NCI-H226 (cell line): ENCODE results near the gene KIF21B.

Source experiments
- DNase-seq: peaks from one replicate; pipeline ENCODE4 v3.0.0-alpha.2; 2015

Gene KIF21B

GRCh38 chr1:201048521-201048920 lies 25.0 kb upstream of the KIF21B start:
- no peak for DNase-seq

DNA sequence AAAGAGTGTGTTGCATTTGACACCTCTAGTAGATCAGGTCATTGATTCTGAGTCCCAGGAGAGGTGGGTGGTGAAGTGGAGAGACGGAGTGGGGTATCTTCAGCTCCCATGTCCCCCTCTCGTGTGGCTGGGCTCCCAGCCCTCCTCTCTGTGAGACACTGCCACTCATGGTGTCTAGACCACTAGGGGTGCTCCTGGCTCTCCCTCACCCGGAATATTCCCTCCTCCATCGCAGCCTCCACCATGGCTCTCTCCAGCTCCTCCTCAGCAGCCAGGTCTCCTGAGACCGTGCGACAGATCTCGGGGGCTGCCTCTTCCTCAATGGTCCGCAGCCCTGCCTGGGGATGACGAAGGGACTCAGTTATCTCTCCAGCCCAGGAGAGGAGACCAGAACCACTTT lies 20.6 kb upstream of the KIF21B start:
- no peak for DNase-seq

DNA sequence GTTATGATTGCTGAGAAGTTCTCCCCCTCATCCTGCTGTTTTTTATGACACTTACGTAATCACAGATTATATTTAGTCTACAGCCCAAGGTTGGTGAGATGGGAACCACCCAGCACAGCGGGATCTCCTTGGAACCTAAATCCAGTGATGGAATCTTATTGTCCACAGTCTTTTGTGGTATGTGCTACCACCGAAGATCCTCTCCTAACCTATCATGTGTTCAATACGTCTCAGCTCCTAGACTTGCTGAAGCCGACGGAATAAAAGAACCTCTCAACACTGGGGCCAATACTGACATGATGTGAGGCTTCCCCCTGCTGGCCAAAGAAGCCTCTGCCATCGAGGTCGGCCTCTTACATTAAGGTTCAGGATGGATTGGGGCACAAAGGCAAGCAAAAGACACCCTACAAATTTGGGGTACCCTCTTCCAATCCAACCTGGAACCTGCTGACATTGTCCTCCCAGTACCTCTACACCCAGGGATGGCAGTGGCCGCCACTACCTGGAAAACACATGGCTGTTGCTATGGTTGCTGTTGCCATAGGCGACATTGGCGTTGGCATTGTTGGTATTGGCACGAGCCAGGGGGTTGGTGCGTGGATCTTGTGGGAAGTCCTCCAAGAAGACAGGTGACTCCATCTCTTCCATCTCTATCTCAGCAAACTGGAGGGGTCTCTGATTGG lies 19.4 kb upstream of the KIF21B start:
- peak; percentile 28 for DNase-seq

- no peak for DNase-seq
Observed at GRCh38 chr1:201041011-201041410, 17.5 kb upstream of the KIF21B start.

DNA sequence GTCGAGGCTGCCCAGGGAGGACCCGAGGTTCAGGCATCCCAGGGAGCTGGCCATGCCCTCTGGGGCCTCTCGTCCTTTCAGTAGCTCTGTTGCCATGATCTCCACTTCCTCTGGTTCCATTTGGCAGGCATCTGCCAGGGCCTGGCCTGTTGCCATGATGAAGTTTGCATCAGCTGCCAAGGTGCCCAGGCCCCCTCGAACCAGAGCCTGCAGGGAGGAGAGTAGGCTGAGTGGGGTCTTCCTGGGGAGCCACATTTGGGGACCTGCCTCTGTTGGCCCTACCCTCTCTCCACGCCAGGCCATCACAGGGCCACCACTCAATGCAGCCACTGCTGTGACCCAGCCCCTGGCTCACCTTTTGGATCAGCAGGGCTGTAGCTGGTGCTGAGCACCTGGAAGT lies 16.4 kb upstream of the KIF21B start:
- no peak for DNase-seq

DNA sequence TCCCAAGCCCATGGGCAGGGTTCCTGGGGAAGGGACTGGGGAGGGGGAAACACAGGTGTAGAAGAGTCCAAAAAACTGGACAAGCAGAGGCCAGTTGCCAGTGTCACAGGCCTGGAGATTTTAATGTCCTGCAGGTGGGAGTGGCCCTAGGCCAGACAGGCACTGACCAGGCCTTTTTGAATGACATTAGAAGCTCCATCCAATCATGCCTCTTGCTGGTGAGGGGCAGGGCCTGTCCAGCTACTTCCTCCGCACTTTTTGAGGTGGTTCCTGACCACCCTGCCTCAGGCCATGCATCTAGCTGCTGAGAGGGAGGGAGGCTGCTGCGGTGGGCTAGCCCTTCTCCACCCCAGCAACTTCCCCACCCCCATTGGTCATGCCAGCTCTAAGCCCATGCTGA lies 15.9 kb upstream of the KIF21B start:
- DNase-seq = no peak

GRCh38 chr1:201038186-201038876 lies 14.8 kb upstream of the KIF21B start:
- DNase-seq = no peak

GRCh38 chr1:201036188-201036842 lies 12.8 kb upstream of the KIF21B start:
- no peak for DNase-seq

DNA sequence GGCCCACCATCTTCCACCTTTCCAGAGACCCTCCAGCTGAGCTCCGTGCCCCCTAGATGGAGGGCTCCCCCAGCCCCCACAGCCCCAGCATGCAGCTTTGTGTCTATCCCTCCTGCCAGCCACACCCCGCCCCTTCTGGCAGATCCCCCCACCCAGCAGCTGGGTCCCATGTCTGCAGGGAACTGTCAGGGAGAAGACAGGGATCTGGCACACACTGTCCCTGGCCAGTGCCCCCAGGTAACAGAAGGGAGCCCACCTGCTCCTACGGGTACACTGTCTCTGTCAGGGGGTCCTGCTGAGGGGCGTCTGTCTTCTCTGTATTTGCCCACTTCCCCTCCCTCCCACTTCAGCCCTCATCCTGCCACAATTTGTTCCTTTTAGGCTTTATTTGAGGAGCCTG lies 11.2 kb upstream of the KIF21B start:
- DNase-seq = no peak

GRCh38 chr1:201032408-201032807 lies 8.9 kb upstream of the KIF21B start:
- DNase-seq = no peak

DNA sequence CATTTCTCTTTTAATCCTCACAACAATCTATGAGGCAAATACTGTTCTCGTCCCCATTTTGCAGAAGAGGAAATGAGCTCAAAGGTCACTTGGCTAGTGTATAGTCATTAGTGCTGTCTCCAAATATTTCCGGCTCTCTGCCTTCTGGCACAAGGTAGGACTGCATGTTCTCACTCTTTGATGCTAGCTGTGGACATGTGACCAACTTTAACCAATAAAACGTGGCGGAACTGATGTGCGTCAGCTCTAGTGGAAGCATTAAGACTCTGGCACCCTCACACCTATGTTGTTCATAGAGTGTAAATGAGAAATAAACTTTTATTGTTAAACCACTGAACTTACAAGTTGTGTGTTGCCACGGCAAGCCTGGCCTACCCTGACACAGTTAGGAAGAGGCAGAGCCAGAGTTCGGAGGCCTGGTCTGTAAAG lies 5.0 kb upstream of the KIF21B start:
- no peak for DNase-seq

GRCh38 chr1:201026836-201027235 lies 3.3 kb upstream of the KIF21B start:
- DNase-seq = no peak

DNA sequence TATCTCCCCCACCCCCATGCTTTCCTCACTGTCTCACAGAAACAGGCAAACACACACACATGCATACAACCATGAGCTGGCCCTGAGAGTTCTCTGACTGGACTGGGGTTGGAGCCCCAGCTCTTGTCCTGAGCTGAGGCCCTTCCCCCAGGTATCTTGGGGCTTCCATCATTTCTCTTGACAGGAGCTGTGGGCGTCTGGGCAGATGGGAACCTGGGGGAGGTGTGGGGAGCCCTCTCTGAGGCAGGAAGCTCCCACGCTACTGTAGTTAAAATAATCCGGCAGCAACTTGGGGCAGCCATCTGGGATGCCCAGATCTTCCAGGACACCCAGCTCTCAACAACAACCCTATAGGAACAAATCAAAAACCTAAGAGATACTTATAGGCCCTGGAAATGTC lies 2.7 kb upstream of the KIF21B start:
- no peak for DNase-seq

DNA sequence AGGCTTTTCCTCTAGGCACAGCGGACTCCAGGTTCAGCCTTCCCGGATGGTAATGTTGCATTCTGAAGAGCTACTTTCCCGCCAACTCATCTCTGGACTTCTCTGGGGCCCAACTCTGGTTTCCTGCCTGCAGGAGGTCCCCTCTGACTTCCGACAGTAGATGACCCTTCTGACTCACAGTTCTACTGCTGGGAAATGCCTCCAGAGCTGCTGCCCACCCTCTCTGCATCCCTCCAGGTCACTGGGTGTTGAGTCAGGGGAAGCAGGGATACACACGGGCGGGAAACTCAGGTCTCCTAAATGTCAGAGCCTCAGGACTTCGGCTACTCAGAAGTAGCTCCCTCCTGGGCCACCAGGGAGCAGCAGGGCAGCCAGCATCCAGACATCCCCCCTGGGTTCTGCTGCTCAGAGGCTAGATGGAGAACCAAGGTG lies 2.1 kb upstream of the KIF21B start:
- peak; percentile 52 for DNase-seq

DNA sequence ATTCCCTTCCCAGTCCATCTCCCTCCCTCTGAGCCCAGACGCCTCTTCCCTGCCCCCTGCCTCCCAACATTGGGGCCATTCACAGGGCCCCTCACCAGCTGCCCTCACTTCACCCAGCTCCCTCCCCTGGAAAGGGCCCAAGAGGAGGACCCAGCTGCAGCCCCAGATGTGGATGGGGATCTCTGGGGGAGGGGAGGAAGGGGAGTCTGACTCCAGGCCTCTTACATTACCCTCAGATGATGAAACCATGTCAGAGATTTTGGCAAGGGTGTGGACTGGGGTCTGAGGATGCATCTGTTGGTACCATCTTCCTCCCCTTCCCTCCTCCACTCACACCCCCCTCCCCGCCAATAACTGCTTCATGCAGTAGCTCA lies 1.1 kb upstream of the KIF21B start:
- DNase-seq = no peak

- DNase-seq = no peak
Observed at GRCh38 chr1:201023920-201024624, 558 bp upstream of the KIF21B start.

- DNase-seq = no peak
Observed at GRCh38 chr1:201022820-201023516, 546 bp downstream of the KIF21B start.

- DNase-seq = no peak
Observed at GRCh38 chr1:201022493-201022819, 1.1 kb downstream of the KIF21B start.

DNA sequence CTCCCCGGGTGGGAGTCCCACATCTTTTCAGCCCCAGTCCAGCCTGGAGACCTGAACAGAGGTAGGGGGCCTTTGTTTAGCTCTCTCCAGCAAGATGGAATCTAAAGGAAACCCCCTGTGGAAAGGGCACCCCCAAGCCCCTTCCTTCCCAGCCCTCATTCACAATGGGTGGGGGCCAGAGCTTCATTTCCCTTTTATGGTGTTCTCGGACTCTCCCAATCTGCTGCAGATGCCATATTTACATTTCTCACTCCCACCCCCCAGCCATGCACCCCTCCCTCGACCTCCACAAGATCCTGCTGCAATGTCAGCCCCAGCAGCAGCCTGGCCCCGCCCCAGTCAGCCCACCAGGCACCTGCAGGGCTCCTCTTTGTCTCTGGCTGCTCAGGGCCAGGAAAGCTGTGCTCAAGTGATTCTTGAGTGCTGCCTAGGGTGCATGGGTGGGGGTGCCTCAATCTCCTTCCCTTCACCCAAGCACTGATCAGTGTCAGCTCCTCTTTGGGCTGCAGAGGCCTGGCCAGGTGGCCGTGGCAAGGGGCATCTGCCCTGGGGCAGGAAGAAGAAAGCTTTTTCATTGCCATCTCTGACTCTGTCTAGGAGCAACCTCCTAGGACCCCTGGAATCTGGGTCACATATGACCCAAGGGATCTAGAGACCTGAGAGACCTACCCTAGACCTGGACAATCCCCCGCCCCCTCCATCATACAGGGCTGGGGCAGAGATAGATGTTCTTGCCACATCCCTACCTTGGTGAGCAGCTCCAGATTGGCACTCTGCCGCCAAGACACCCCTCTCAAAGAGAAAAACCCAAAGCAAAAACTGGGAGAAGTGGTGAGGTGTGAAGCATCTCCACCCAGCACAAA lies 1.7 kb downstream of the KIF21B start:
- DNase-seq = no peak

DNA sequence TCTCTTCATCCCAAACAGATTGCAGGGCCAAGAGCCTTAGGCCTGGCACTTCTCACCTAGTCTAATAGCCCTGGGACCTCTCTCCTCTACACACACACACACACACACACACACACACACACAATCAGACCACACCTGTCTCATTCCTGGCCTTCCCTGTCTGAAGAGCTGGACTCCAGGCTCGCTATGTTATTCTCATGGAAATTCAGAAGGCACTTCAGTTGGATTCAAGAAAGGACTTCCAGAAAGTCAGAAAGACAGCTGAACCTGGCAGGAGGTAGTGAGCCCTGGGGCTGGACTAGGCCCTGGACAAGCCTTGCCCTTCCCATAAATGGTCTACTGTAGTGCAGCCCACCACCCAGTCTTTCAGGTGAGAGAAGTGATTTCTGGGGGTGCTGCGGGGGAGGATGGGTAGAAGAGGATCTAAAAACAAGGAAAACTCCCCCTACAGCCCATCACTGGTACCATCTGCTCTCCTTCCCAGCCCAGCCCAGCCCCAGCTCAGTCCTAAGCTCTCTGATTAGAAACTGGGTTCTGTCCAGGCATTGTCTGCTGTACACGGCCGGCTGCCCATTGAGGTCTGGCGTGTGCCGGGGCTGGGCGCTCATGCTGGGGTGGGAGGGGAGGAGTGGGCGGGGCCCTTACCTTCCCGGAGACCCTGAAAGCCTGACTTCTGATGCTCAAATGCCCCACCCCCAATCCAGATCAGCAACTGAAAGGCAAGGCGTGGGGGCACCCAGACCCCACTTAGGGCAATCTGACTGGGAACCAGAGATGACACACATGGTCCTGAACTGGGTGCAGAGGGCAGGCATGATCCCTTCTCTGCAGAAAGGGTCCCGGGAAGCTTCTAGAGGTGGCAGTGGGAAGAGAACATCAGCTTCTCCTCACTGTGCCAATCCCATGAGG lies 2.5 kb downstream of the KIF21B start:
- no peak for DNase-seq

- DNase-seq = peak; percentile 54
Observed at GRCh38 chr1:201020040-201020591, 3.4 kb downstream of the KIF21B start.
